Testis (tissue), 2 donors: ENCODE data around the gene PRKN.

ENCODE experiments used
- POLR2A ChIP-seq: fragments of 450-650 bp; IDR thresholded peaks from one replicate; pipeline ENCODE4 v1.6.1; 2017; ENCODE audit warnings: antibody characterized with exemption, mild to moderate bottlenecking, moderate library complexity
- TF ChIP-seq, protein P1 (sequence below), 3 experiments: fragments of 450-650 bp in 2 of 3; fragments of 200-600 bp in 1 of 3; sonication (generic) in 1 of 3; IDR thresholded peaks; one replicate each; pipeline ENCODE4 v1.5.1; 2016 to 2019; ENCODE audit warnings: antibody characterized with exemption in 3 of 3, mild to moderate bottlenecking in 2 of 3, moderate library complexity in 1 of 3

DNA sequence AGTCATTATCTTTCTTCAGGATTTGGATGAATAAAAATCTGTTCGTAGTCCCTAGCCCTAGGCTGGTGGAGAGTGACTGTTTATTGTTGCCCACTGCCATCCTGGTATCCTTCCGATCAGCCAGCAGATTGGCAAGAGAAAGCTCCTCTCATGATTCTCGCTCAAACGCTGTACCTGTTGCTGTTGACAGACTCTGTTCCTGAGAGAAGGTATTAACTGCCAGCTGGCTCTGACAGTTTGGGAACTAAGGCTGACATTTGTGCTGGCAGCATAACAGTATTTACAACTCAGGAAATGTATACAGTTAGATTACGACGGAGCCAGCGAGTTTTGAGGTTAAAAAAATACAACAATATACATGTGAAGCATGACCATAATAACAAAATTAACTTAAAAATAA is 674.5 kb downstream of the PRKN start:
- TF ChIP-seq POLR2A: no peak
- TF ChIP-seq, protein P1, sequence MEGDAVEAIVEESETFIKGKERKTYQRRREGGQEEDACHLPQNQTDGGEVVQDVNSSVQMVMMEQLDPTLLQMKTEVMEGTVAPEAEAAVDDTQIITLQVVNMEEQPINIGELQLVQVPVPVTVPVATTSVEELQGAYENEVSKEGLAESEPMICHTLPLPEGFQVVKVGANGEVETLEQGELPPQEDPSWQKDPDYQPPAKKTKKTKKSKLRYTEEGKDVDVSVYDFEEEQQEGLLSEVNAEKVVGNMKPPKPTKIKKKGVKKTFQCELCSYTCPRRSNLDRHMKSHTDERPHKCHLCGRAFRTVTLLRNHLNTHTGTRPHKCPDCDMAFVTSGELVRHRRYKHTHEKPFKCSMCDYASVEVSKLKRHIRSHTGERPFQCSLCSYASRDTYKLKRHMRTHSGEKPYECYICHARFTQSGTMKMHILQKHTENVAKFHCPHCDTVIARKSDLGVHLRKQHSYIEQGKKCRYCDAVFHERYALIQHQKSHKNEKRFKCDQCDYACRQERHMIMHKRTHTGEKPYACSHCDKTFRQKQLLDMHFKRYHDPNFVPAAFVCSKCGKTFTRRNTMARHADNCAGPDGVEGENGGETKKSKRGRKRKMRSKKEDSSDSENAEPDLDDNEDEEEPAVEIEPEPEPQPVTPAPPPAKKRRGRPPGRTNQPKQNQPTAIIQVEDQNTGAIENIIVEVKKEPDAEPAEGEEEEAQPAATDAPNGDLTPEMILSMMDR (IDR thresholded peaks at IDR 0.05): no peak
